Pons (tissue), 1 donor: ENCODE results near the gene OR10H2.
"Not testable (repeated sequence)": the region's sequence is repeated elsewhere in the genome, so short reads cannot be mapped to it uniquely, and the experiment has no call there.

ENCODE experiments used
- DNase-seq: peaks from one replicate; pipeline ENCODE4 v3.0.0-alpha.2; 2016; ENCODE audit warnings: low spot score

OR10H2 gene

DNA sequence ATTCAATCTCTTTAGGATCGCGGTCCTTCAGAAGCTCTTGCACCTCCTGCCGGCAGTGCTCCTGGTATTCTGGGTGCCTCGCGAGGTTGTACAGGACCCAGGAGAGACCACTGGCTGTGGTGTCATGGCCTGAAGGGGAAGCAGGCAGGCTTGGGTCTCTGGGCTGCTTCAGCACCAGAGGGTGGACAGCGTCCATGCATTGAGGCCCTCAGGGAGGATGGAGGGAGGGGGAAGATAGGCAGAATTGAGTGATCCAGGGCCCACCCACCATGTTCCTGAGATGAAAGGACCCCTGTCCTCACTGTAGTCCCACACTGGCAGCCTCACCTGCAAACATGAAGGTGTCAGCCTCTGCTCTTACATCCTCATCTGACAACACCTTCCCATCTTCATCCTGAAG is 41.8 kb downstream of the OR10H2 start:
- DNase-seq, result no peak

GRCh38 chr19:15774159-15774558 is 46.3 kb downstream of the OR10H2 start:
- DNase-seq, result not testable (repeated sequence)

DNA sequence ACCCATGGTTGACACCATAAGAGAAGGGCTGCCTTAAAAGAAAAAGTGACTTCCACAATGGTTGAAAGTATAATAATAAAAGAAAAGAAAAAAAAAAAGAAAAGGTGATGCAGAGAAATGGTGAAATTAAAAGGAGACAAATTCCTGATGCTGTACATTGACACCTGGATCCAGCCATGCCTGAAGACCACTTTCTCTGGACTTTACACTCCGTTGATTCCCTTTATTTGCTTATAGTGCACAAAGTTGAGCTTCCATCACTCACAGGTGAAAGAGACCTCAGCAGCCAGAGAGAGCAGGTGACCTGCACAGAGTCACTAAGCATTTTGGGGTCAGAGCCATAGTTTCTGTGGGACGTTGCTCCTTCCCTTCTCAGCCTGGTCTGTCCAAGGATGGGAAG is 47.4 kb downstream of the OR10H2 start:
- DNase-seq, result no peak

GRCh38 chr19:15776264-15776663 is 48.4 kb downstream of the OR10H2 start:
- DNase-seq, result no peak

DNA sequence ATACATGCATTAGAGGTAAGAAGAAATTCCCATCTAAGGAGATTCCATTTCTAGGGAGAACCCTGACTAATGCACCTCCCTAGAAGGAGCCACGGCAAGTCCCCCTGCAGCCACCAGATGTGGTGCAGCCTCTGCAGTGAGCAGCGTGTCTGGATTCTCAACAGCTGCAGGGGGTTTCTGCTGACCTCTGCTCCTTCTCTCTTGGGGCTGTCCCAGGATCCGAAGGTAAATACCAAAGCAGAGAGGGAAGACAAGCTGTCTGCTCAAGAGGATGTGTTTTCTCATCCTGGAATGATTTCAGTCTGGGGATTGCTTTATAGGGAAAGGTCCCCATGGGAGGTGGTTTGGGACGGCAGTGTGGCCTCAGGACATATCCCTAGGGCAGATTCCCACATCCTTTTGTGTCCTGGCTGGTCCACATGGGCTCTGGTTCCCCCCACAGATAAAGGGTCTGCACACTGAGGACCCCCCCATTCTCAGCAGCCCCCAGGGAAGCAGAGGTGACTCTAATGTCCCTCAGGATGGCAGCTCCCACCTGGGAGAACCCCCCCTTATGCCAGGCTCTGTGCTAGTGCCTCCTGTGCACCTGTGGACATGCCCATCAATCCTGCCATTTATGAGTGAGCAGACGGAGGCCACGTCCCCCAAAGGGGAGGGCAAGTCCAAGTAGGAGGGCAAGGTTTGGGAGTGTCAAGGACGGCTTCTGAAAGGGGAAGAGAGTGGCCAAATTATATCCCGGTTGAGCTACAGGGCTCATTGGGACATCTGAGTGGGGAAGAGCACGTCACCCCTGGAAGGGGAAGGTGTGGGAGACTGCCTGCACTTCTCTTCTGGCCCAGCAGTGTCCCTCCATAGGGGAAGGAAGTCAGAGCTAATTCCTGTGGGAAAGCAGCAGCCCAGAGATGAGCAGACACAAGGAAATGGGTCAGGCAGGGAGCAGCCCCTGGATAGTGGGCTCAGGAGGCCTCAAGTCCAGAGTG is 49.5 kb downstream of the OR10H2 start:
- DNase-seq, result no peak
